Calu3 (cell line): ENCODE results near the gene PAGE2B. TPM values are rescaled to one million over a fixed set of nuclear protein-coding genes. Genes with fewer than 3 reads are reported as not detected.

Experiments used
- BruUV-seq: library from RNA; stranded (reverse); fragments of 400-500 nt; replicated peaks from 2 replicates; lab custom pipeline; 2021; lab: Mats Ljungman, UMichigan
- CTCF ChIA-PET: fragments of 300-600 bp; sonication (Branson Sonifier 250); formaldehyde crosslinking; loops from one replicate; lab custom pipeline; 2022; ENCODE audit warnings: antibody characterized with exemption; lab: Charles Lee
- DNase-seq: peaks from one replicate; pipeline ENCODE4 v3.0.0; 2022
- H3K27ac Mint-ChIP-seq: one replicate; pipeline ENCODE4 v1.8.0; 2022; ENCODE audit warnings: mixed read lengths; ENCODE audit not compliant: unreplicated experiment
- H3K27me3 Mint-ChIP-seq: one replicate; pipeline ENCODE4 v1.8.0; 2022; ENCODE audit warnings: mixed read lengths; ENCODE audit not compliant: unreplicated experiment
- H3K36me3 Mint-ChIP-seq: one replicate; pipeline ENCODE4 v1.8.0; 2022; ENCODE audit warnings: mild to moderate bottlenecking, moderate library complexity, mixed read lengths; ENCODE audit not compliant: insufficient read depth, unreplicated experiment
- H3K4me1 Mint-ChIP-seq: one replicate; pipeline ENCODE4 v1.8.0; 2022; ENCODE audit warnings: mild to moderate bottlenecking, low read depth, mixed read lengths; ENCODE audit not compliant: unreplicated experiment
- H3K4me3 Mint-ChIP-seq: one replicate; pipeline ENCODE4 v1.8.0; 2022; ENCODE audit warnings: mild to moderate bottlenecking, low read depth, moderate library complexity, mixed read lengths; ENCODE audit not compliant: unreplicated experiment
- H3K9me3 Mint-ChIP-seq: one replicate; pipeline ENCODE4 v1.8.0; 2022; ENCODE audit warnings: low read depth, mixed read lengths; ENCODE audit not compliant: unreplicated experiment
- CTCF ChIP-seq: fragments of 200-600 bp; IDR thresholded peaks from one replicate; pipeline ENCODE4 v1.8.0; 2022; ENCODE audit warnings: antibody characterized with exemption; ENCODE audit not compliant: unreplicated experiment
- intact Hi-C: fragments of 100-400 bp; cut with micrococcal nuclease; formaldehyde crosslinking; loops from one replicate; pipeline ENCODE4 v1.10.0; 2022; ENCODE audit not compliant: unreplicated experiment
- total RNA-seq: library from RNA; stranded (reverse); gene quantifications from 2 replicates; pipeline ENCODE4 v1.2.3, GENCODE V29; 2022

The PAGE2B gene
- total RNA-seq, 1 experiment from 2014 or later, result not detected

DNA sequence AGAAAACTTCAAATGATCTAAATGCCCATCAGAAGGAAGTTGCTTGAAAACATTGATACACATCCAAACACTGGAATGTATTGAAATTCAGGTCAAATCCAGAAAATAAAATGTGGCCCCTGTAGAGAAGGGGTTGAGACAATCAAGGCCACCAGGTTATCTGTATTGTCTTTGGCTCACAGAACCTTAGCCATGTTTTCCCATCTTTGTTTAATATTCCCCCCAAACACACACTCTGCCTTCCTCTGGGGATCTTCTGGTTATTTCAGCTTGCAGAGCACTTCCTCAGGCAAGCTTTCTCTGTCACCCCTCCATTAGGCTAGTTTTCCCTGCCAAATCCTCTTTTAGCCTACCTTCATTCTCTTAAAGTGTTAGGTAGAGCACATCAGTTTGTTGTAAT lies 44.4 kb downstream of the PAGE2B start:
- CTCF ChIA-PET, result no interaction called here
- H3K27me3 Mint-ChIP-seq, result peaks cover 28% of the 10 kb centered on the region
- H3K4me1 Mint-ChIP-seq, result no peaks in the 10 kb centered on the region
- H3K4me3 Mint-ChIP-seq, result no peak overlapping the region
- H3K27ac Mint-ChIP-seq, result no peak overlapping the region
- DNase-seq, result no peak
- BruUV-seq, result no TSS peak
- intact Hi-C loops, result no loop called here
- no peaks in the 10 kb centered on the region for H3K9me3 Mint-ChIP-seq
- TF ChIP-seq CTCF, result no peak
- no peaks in the 10 kb centered on the region for H3K36me3 Mint-ChIP-seq

- H3K27me3 Mint-ChIP-seq, result peaks cover 28% of the 10 kb centered on the region
- H3K36me3 Mint-ChIP-seq, result no peaks in the 10 kb centered on the region
- CTCF ChIA-PET, result no interaction called here
- TF ChIP-seq CTCF, result no peak
- no peaks in the 10 kb centered on the region for H3K9me3 Mint-ChIP-seq
- intact Hi-C loops, result no loop called here
- no peak overlapping the region for H3K27ac Mint-ChIP-seq
- no TSS peak for BruUV-seq
- H3K4me3 Mint-ChIP-seq, result no peak overlapping the region
- no peaks in the 10 kb centered on the region for H3K4me1 Mint-ChIP-seq
- DNase-seq, result no peak
Measured at GRCh38 chrX:55119712-55120111, 44.9 kb downstream of the PAGE2B start.

DNA sequence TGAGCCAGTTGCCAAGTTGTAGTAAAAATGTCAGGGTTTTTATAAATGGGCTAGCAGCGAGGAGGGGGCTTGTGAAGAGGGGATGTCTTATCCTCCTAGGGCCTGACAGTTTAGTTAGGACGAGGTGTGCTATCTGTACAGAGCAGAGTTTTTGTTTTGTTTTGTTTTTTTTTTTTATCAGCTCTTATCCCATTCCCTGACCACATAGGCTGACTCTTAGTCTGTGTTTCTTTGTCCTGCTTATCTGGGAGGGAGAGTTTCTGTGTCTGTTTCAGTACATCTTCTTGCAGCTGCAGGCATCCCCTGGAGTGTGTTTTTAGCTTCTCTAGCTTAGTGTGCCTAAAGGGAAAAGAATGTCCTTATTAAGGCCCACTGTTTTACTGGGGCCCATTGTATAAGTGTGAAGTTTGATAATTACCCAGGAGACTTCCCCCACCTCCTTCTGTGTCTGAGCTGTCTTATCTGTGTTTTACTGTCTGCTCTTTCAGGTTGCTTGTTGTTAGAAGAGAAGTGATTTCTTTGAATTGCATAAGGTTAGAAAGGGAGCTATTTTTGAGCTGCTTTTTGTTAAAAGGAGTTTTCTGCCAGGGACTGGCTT lies 46.0 kb downstream of the PAGE2B start:
- Mint-ChIP-seq H3K27me3 (peaks cover 28% of the 10 kb centered on the region), H3K9me3 (no peaks in the 10 kb centered on the region), H3K4me3 (no peak overlapping the region), H3K36me3 (no peaks in the 10 kb centered on the region), H3K27ac (no peak overlapping the region), H3K4me1 (no peaks in the 10 kb centered on the region)
- BruUV-seq, result no TSS peak
- intact Hi-C loops, result no loop called here
- DNase-seq, result no peak
- CTCF ChIA-PET, result no interaction called here
- no peak for TF ChIP-seq CTCF

GRCh38 chrX:55123900-55124299 lies 49.1 kb downstream of the PAGE2B start:
- H3K4me1 Mint-ChIP-seq, result no peaks in the 10 kb centered on the region
- no peak for DNase-seq
- no peaks in the 10 kb centered on the region for H3K36me3 Mint-ChIP-seq
- H3K27me3 Mint-ChIP-seq, result peaks cover 28% of the 10 kb centered on the region
- BruUV-seq, result no TSS peak
- CTCF ChIA-PET, result no interaction called here
- no peak for TF ChIP-seq CTCF
- no peak overlapping the region for H3K4me3 Mint-ChIP-seq
- intact Hi-C loops, result no loop called here
- no peaks in the 10 kb centered on the region for H3K9me3 Mint-ChIP-seq
- no peak overlapping the region for H3K27ac Mint-ChIP-seq
